Superior temporal gyrus (tissue), 1 donor: ENCODE data around the gene TIGD7.

Experiments
- DNase-seq: peaks from one replicate; pipeline ENCODE4 v3.0.0-alpha.2; 2016; ENCODE audit errors: extremely low spot score

The TIGD7 gene

GRCh38 chr16:3305109-3306068 lies at the start of gene TIGD7, which contains the start of gene ZNF75A:
TIGD7 (minus strand) TSS chr16:3305430; CDS start chr16:3300614, 4,816 bp downstream.
ZNF75A (plus strand) TSS chr16:3305497; CDS start chr16:3308429, 2,932 bp downstream.
- DNase-seq = peak; percentile 95

DNA sequence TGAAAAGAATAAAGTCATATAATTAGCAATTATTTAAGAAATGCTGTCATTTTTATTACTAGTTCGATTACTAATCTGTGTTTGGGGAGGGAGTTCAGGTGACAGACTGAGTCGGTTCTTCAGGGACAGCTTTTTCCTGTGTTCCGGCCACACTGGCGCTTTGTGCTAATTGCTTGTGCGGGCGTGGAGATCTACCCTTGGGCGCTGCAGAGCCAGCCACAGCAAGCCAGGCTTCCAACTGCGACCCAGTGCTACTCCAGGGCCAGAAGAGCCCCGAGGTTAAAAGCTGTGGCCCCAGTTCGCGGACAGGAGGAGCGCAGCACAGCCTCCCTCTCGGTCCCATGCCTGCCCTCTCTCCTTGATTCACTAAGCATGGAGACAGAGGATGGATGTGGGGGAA lies 43.9 kb upstream of the TIGD7 start:
- DNase-seq = no peak

DNA sequence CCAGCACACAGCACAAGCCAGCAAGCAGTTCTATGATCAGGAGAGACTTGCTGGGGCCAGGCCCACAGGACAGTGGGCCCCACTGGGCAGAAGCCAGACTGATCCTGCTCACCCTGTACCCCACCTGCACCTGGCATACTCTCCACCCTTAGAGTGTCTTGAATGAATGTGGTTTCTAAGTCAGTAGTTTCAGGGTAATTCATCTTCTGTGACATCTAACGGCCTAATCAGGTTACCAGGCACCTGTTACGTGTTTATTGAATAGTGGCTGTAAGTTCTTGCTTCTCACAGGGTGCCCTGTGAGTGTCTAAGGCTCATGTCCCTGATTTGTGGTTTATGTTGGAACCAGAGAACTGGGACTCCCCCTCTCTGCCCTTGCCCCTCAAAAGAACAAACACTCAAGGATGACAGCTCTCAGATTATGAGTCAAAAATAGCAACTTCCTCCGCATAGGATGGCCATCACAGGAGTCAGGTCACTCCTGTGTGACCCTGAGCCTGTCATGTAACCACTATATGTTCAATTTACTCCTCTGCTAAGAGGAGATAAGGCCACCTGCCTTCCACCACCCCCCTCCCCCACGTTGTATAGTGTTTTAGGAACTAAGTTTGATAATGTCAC lies 43.4 kb upstream of the TIGD7 start:
- no peak for DNase-seq

DNA sequence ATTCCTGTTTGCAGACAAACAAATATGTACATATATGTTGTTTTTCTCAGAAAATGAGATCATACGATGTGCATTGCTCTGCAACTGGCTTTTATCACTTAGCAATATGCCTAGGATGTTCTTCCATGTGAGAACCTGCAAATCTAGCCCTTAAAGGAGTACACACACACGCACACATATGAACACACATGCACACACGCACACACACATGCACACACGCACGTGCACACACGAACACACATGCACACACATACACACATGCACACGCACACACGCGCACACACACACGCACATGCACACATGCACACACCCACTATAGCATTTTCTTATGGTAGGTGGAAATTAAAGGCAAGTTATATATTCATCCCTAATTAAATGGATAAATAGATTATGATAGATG lies 42.4 kb upstream of the TIGD7 start:
- no peak for DNase-seq

DNA sequence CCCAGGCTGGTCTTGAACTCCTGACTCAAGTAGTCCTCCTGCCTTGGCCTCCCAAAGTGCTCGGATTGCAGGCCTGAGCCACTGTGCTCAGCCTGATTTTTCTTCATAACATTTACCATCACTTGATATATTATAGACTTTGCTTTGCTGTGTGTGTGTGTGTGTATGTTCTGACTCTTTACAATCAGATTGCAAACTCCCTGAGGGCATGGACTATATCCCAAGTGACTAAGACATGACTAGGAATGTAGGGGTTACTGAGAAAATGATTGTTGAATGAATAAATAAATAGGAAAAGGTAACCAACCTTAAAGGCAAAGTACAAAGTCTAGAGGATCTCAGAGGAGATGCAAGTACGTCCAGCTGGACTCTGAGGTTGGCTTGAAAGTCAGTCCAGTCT lies 40.8 kb upstream of the TIGD7 start:
- no peak for DNase-seq

GRCh38 chr16:3328643-3329042 lies 23.4 kb upstream of the TIGD7 start:
- DNase-seq = no peak

DNA sequence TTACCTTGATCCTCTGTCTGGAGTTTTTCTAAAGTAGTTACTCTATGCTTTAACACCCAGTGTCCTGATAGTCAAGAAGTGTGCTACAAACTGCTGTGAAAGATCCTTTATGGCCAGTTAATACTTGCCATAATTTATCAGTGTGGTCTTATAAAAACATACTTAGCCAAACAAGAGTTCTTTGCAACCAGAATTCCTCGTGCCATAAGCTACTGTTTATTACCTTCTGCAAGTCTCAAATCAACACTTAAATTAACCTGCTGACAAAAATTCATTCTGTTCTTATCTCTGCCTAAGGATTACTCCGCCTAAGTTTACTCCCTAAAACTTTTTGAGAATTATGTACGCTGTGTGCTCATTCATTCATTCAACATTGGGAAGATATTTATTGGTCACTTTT lies 22.9 kb upstream of the TIGD7 start:
- DNase-seq = no peak

DNA sequence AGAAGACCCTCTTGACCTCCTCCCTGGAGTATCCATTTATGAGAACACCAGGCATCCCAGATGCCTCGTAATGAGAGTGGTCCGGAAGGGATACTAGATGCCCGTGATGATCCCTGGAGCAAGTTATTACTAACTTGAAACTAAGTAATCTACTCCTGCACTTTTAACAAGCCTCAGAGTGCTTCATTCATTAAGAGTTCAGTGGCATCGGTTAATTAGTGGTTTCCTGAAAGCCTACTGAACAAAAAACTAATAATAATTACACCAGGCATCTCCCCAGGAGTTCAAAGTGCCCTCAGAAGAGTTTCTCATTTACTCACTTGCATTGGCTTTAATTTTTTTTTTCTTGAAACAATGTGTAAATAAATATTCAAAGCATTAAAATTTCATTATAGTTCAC lies 22.3 kb upstream of the TIGD7 start:
- no peak for DNase-seq

DNA sequence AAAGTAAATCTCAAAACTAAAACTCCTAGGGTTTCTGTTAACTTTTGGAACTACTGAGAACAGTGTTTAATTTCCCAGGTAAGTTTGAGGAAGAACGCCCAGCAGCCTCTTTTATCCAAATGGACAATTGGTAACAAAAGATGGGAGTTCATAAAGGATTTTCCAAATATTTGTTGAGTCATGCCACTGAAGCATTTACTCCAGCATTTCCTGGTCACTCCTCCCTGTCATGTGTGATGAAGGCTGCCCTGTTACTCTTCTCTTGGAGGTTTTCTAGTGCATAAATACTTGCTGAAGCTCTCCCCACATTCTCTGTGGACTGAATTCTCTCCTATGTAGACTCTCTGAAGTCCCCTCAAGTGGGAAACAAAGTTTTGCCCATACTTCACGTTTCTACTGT lies 16.6 kb upstream of the TIGD7 start:
- no peak for DNase-seq

- DNase-seq = no peak
Measured at GRCh38 chr16:3317315-3317999, 12.2 kb upstream of the TIGD7 start.

GRCh38 chr16:3311496-3311895 lies 6.3 kb upstream of the TIGD7 start:
- DNase-seq = no peak

DNA sequence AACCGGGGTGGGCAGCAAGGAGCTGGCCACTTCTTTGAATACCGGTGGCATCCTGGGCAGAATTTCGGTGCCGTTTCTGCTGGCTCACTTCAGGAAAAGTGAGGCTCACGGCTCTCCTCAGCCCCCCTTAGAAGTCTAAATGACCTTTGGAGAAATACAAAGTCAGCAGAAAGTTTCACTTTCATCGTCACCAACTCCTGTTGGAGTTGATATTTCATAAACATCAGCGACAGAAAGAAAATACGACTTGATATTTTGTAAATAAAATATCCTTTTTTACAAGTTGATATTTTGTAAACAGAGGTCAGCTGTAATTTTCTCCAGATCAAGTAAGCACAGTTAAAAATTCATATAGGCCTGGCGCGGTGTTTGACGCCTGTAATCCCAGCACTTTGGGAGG lies 848 bp upstream of the TIGD7 start:
- DNase-seq = no peak

DNA sequence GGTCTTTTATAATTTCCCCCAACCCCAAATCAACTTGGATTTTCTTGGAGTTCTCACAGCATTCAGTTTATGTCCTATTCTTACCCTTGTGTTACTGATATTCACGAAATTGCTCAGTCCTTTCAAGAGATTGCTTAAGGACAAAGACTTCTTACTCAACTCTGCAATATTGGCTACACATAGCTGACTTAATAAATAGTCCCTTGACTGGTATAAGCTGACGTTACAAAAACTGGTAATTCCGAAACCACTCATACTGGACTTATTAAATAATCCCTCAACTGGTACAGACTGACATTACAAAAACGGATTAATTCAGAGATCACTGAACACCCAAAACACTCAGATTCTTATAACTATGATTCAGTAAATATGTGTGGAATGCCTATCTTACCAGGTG lies 860 bp downstream of the TIGD7 start:
- DNase-seq = peak; percentile 9

GRCh38 chr16:3295783-3296182 lies 9.4 kb downstream of the TIGD7 start:
- DNase-seq = no peak

DNA sequence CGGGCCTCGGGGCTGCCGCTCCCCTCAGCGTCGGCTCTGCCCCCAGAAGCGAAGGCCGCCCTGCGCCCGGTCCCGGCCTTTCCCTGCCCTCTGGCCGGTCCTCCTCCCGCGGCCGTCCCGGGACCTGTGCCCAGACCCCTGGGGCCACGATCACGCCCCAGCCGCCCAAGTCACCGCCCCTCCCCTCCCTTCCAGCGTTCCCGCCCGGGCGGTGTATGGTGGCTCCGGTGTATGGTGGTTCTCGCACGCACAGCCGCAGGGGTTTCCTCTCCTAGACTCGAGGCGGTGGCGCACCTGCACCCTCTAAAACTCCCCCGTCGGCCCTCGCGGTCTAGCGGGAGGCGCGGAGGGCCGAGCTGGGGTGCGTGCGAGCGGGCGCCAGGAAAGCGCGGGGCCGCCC lies 10.0 kb downstream of the TIGD7 start:
- no peak for DNase-seq

DNA sequence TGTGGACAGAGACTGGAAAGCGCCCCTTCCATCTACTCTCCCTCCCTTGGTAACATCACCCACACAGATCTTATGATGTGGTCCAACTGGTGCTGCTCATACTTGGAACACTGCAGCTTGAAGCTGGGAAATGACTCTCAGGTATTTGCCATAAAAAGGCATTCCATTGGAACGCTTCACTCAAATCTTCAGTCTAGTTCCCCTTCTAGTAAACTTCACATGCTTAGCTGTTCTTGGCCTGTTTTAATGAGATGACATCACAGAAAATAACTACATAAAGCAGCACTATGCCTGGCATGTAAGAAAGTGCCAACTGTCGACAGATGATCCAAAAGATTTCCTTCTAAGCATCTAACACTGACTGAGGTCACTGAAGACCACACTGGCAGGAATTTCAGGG lies 12.6 kb downstream of the TIGD7 start:
- no peak for DNase-seq

- no peak for DNase-seq
Measured at GRCh38 chr16:3289998-3290673, 15.1 kb downstream of the TIGD7 start.

DNA sequence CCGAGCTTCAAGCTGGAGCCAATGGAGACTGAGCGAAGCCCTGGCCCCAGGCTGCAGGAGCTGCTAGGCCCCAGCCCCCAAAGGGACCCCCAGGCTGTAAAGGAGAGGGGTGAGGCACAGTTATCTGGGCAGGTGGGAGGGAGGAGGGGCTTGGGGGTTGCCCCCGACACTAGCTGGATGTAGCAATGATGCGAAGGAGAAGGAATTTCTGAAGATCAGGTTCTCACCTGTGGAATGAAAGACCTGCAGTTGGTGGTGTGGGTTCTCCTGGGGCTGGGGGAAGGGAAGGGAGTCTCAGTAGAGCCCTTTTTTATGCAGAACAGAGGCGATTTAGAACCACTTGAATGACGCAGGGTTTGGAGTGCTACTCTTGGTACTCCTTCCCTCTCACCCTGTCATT lies 20.1 kb downstream of the TIGD7 start:
- DNase-seq = no peak

- DNase-seq = no peak
Measured at GRCh38 chr16:3283543-3284447, 21.4 kb downstream of the TIGD7 start.

DNA sequence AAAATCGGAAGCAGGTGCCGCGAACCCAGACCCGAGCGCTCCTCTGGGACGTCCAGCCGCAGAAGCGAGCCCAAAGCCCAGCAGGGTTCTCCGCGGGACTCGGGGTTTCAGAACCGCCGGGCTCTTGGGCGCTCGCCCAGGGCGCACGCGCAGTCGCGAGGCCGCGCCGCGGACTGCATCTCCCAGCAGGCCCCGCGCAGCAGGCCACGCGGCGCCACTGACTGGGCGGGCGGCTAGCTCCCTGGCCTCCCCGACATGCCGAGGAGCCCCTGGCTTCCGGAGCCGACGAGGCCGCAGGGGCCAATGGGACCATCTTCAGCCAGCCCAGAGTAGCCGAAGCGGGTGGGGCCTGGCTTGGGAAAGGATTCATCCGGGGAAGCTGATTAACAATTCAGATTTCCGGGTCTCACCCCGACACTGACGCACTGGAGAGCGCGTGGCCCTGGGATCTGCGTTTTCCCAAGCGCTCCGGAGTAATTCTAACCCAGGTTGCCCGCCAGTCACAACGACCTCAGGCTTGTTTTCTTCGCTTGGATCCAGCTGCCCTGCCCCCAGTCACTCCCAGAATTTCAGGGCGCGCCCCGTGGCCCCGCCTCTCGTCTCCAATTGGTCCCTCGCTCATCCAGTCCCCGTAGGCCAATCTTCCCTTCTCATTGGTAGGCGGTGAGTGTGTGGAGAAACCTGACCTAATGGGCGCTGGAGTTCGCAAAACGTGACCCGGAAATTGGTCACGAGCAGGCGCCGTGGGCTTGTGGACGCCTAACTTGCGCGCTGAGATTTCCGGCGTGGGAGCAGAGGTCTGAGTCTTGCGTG lies 22.3 kb downstream of the TIGD7 start, which contains the start of gene ZNF263:
Gene ZNF263 (plus strand): TSS at position 762 of the 813 bp plus-strand sequence. CDS start 328 bp downstream, outside the sequence.
- peak; percentile 99 for DNase-seq
